OCI-LY3 (cell line): ENCODE data around the gene GAMT.

Experiments
- CTCF ChIP-seq: fragments of 200-600, 300-600 bp; sonication (generic); IDR thresholded peaks from 2 replicates; pipeline ENCODE4 v1.5.1; 2014; ENCODE audit warnings: antibody characterized with exemption, low read length, low read depth
- EZH2phosphoT487 ChIP-seq: fragments of 200-600 bp; shearing (Covaris generic); IDR thresholded peaks from 2 replicates; pipeline ENCODE4 v1.6.1; 2018; ENCODE audit warnings: antibody characterized with exemption, mixed run types, low read depth

GRCh38 chr19:1416014-1416841 lies 14.9 kb upstream of the GAMT start:
- TF ChIP-seq CTCF (no peak), EZH2phosphoT487 (no peak)
